NOMO-1 (cell line): ENCODE measurements around the gene SPRY2.

Experiments used
- DNase-seq, 2 experiments: peaks; one replicate each; lab custom pipeline; 2025; ENCODE audit not compliant: unreplicated experiment in 2 of 2; lab: John Stamatoyannopoulos, UW

SPRY2 gene

GRCh38 chr13:80341101-80341755 lies at the start of gene SPRY2:
Gene SPRY2, minus strand, starts transcription at chr13:80341126. Its CDS starts 3,421 bp downstream, at chr13:80337705.
- DNase-seq: peak; percentile 77 to 79

- no peak for DNase-seq
Measured at GRCh38 chr13:80390338-80390737, 49.4 kb upstream of the SPRY2 start.

GRCh38 chr13:80389073-80390038 lies 48.4 kb upstream of the SPRY2 start:
- DNase-seq: peak; percentile 12 to 58

- no peak for DNase-seq
Measured at GRCh38 chr13:80388506-80388905, 47.6 kb upstream of the SPRY2 start.

GRCh38 chr13:80386592-80386991 lies 45.7 kb upstream of the SPRY2 start:
- no peak for DNase-seq

GRCh38 chr13:80386002-80386401 lies 45.1 kb upstream of the SPRY2 start:
- DNase-seq: peak; percentile 37 to 69

GRCh38 chr13:80382576-80382975 lies 41.6 kb upstream of the SPRY2 start:
- no peak for DNase-seq

GRCh38 chr13:80379245-80379644 lies 38.3 kb upstream of the SPRY2 start:
- DNase-seq: no peak

GRCh38 chr13:80376554-80376953 lies 35.6 kb upstream of the SPRY2 start:
- DNase-seq: no peak

GRCh38 chr13:80374901-80375300 lies 34.0 kb upstream of the SPRY2 start:
- no peak for DNase-seq

- no peak for DNase-seq
Measured at GRCh38 chr13:80374444-80374843, 33.5 kb upstream of the SPRY2 start.

GRCh38 chr13:80371840-80372509 lies 31.0 kb upstream of the SPRY2 start:
- no peak for DNase-seq

GRCh38 chr13:80367473-80367872 lies 26.5 kb upstream of the SPRY2 start:
- DNase-seq: no peak

GRCh38 chr13:80363890-80364503 lies 23.1 kb upstream of the SPRY2 start:
- DNase-seq: peak; percentile 5 to 13

- no peak for DNase-seq
Measured at GRCh38 chr13:80362481-80362880, 21.6 kb upstream of the SPRY2 start.

GRCh38 chr13:80361883-80362327 lies 21.0 kb upstream of the SPRY2 start:
- peak; percentile 18 to 35 for DNase-seq

- DNase-seq: no peak
Measured at GRCh38 chr13:80361298-80361697, 20.4 kb upstream of the SPRY2 start.

- peak in 1 of 2 experiments; percentile 18 for DNase-seq
Measured at GRCh38 chr13:80360453-80360800, 19.5 kb upstream of the SPRY2 start.

GRCh38 chr13:80359778-80360452 lies 19.0 kb upstream of the SPRY2 start:
- peak; percentile 41 to 51 for DNase-seq

- no peak for DNase-seq
Measured at GRCh38 chr13:80359414-80359777, 18.5 kb upstream of the SPRY2 start.
